ENCODE data around the gene RNASEH2C.
"Not testable (repeated sequence)": the region's sequence is repeated elsewhere in the genome, so short reads cannot be mapped to it uniquely, and the experiment has no call there.

RNASEH2C gene

DNA sequence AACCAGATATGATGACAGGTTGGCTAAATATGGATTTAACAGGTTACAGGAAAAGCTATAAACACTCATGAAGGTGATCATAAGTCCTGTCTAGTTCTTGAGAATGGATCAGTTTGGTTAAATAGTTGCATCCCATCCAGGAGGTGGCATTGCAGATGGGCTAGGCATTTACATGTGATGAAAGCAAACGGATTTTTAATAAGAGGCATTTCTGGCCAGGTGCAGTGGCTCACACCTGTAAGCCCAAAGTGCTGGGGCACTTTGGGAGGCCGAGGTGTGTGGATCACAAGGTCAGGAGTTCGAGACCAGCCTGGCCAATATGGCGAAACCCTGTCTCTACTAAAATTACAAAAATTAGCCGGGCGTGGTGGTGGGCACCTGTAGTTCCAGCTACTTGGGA, 37.1 kb downstream of the RNASEH2C start:
- DNase-seq (ENCODE audit: low read depth), result not testable (repeated sequence)

DNA sequence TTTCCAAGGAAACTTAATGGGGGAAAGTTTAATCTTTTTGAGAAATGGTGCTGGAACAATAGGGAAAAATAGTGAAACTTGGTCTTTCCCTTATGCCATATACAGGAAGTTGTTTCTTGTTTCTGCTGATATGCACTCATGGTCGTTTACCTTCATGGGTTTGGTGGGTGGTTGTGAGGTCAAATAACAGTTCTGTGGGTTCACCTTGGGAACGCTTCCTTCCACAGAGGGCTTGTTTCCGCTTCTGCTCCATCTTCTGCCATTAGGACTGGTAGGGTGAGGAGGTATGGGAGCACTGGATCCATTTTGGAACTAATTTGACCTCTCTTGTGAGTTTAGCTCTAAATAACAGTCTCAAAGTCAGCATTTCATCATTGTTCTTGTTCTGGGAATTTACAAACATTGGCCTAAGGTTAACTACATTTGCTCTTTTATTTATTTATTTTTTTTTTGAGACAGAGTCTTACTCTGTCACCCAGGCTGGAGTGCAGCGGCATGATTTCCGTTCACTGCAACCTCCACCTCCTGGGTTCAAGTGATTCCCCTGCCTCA, 40.3 kb downstream of the RNASEH2C start:
- no peak for DNase-seq (ENCODE audit: low read depth)

DNA sequence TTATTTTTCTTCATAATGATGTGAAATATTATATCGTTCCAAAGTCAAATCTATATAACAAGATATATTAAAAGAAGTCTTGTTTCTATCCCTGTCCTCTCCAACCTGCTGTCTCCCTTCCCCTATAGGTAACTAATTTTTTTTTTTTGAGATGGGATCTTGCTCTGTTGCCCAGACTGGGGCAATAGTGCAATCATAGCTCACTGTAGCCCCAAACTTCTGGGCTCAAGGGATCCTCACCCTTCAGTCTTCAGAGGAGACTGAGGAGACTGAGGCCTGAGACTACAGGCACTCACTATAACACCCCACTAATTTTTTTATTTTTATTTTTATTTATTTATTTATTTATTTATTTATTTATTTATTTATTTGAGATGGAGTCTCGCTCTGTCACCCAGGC, 47.6 kb downstream of the RNASEH2C start:
- DNase-seq (ENCODE audit: low read depth), result no peak

- no peak for DNase-seq (ENCODE audit: low read depth)
Observed at GRCh38 chr11:65672180-65672860, 48.3 kb downstream of the RNASEH2C start.

Measured in stimulated activated CD8-positive, alpha-beta memory T cell treated with anti-CD3 and anti-CD28 coated beads, Interleukin-15, amount 100 ng/mL, for 24 hours (primary cell).